ENCODE data around the gene FAIM2.

DNA sequence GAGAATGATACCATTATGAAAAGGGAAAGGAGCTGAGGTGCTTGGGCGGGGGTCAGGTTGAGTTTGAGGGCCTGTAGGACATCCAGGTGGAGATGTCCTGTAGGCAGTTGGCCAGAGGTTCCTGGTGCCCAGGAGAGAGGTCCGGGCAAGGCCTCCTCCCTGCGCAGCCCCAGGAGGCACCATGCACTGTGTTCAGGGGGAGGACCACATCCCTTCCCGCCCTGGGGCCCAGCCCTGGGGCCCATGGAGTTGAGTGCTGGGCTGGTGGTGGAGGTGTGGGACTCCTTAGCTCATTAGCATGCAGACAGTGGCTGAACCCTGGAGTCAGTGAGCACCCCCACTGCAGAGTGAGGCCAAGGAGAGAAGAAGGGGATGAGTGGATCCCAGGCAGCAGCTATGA, 5.7 kb upstream of the FAIM2 start:
- TF ChIP-seq, protein P1, sequence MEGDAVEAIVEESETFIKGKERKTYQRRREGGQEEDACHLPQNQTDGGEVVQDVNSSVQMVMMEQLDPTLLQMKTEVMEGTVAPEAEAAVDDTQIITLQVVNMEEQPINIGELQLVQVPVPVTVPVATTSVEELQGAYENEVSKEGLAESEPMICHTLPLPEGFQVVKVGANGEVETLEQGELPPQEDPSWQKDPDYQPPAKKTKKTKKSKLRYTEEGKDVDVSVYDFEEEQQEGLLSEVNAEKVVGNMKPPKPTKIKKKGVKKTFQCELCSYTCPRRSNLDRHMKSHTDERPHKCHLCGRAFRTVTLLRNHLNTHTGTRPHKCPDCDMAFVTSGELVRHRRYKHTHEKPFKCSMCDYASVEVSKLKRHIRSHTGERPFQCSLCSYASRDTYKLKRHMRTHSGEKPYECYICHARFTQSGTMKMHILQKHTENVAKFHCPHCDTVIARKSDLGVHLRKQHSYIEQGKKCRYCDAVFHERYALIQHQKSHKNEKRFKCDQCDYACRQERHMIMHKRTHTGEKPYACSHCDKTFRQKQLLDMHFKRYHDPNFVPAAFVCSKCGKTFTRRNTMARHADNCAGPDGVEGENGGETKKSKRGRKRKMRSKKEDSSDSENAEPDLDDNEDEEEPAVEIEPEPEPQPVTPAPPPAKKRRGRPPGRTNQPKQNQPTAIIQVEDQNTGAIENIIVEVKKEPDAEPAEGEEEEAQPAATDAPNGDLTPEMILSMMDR (IDR thresholded peaks at IDR 0.05) = no peak
- TF ChIP-seq POLR2A (IDR thresholded peaks at IDR 0.05) = no peak

Data from heart left ventricle (tissue), 13 donors.